ENCODE measurements around the gene SLFN12. TPM values are rescaled to one million over a fixed set of nuclear protein-coding genes. Genes with fewer than 3 reads are reported as not detected.

Gene SLFN12
- total RNA-seq, 1 experiment from 2014 or later, result 14.5 TPM

GRCh38 chr17:35390156-35390555, 42.1 kb downstream of the SLFN12 start:
- Histone ChIP-seq H2BK120ac (ENCODE audit: low read depth, low read length, poor library complexity, severe bottlenecking) (no peak overlapping the region), H3K4ac (ENCODE audit: low read depth, low read length) (no peak overlapping the region), H3K56ac (ENCODE audit: insufficient read length, low read depth, low read length) (no peak overlapping the region), H2BK5ac (ENCODE audit: insufficient read length, low read length) (no peak overlapping the region), H3K27ac (ENCODE audit: insufficient read length, low read depth, low read length) (no peak overlapping the region), H2AFZ (ENCODE audit: low read length) (no peak overlapping the region), H3K4me2 (ENCODE audit: insufficient read depth, insufficient read length, low read length) (no peak overlapping the region), H3T11ph (ENCODE audit: low read length) (no peak overlapping the region), H4K91ac (ENCODE audit: insufficient read length, low read depth, low read length) (no peak overlapping the region), H3K79me2 (ENCODE audit: insufficient read depth, low read length) (no peaks in the 10 kb centered on the region), H2AK5ac (ENCODE audit: insufficient read length, low read length) (no peak overlapping the region), H2BK15ac (ENCODE audit: low read depth, low read length) (no peak overlapping the region), H3K14ac (ENCODE audit: insufficient read depth, low read length) (no peak overlapping the region), H3K27me3 (ENCODE audit: insufficient read depth, low read length) (no peaks in the 10 kb centered on the region), H3K23ac (ENCODE audit: insufficient read length, low read depth, low read length) (no peak overlapping the region), H4K5ac (ENCODE audit: insufficient read length, low read depth, low read length) (no peak overlapping the region), H3K9me3 (ENCODE audit: control insufficient read depth, low read depth, low read length) (peaks cover 5% of the 10 kb centered on the region), H3K9ac (ENCODE audit: extremely low read depth, insufficient read length, low read length) (no peak overlapping the region), H3K18ac (ENCODE audit: insufficient read length, low read depth, low read length) (no peak overlapping the region), H3K23me2 (ENCODE audit: insufficient read length, low read depth, low read length, poor library complexity, severe bottlenecking) (no peaks in the 10 kb centered on the region), H4K20me1 (ENCODE audit: control insufficient read depth, insufficient read depth, insufficient read length) (no peaks in the 10 kb centered on the region), H3K79me1 (ENCODE audit: insufficient read depth, low read depth, low read length, poor library complexity, severe bottlenecking) (no peaks in the 10 kb centered on the region), H2BK20ac (ENCODE audit: low read depth, low read length, poor library complexity, severe bottlenecking) (no peak overlapping the region), H4K8ac (replicated peaks; ENCODE audit: insufficient read length, low read depth, low read length) (no peak overlapping the region), H3K4me1 (ENCODE audit: insufficient read depth, low read length) (no peaks in the 10 kb centered on the region), H2BK12ac (ENCODE audit: insufficient read length, low read depth, low read length) (no peak overlapping the region)
- Mint-ChIP-seq H3K4me3 (peak overlapping the region in 1 of 2 experiments; percentile 34; a peak in 1 of 5 replicates), H3K36me3 (ENCODE audit: insufficient read depth in 1 of 3, low read depth in 3 of 3) (peaks cover 5 to 8% (median 8%) of the 10 kb centered on the region in 3 experiments), H3K4me1 (peaks cover 3% of the 10 kb centered on the region in 2 experiments; a peak in 3 of 4 replicates), H3K27me3 (ENCODE audit: low read depth) (peaks cover 4% of the 10 kb centered on the region), H3K27ac (no peak overlapping the region), H3K9me3 (peaks cover 7 to 14% of the 10 kb centered on the region in 2 experiments)
- no CpG with 5 or more reads among the region's 2 CpGs for WGBS (ENCODE audit: extremely low coverage, insufficient read length, low lambda C conversion rate)
- TF ChIP-seq, protein P1, sequence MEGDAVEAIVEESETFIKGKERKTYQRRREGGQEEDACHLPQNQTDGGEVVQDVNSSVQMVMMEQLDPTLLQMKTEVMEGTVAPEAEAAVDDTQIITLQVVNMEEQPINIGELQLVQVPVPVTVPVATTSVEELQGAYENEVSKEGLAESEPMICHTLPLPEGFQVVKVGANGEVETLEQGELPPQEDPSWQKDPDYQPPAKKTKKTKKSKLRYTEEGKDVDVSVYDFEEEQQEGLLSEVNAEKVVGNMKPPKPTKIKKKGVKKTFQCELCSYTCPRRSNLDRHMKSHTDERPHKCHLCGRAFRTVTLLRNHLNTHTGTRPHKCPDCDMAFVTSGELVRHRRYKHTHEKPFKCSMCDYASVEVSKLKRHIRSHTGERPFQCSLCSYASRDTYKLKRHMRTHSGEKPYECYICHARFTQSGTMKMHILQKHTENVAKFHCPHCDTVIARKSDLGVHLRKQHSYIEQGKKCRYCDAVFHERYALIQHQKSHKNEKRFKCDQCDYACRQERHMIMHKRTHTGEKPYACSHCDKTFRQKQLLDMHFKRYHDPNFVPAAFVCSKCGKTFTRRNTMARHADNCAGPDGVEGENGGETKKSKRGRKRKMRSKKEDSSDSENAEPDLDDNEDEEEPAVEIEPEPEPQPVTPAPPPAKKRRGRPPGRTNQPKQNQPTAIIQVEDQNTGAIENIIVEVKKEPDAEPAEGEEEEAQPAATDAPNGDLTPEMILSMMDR (conservative IDR thresholded peaks at IDR 0.05), result no peak
- DNase-seq, result no peak

Data from H9 (cell line).